Fibroblast of villous mesenchyme (primary cell): Measurements from ENCODE around the gene PLAC9. TPM values are rescaled to one million over a fixed set of nuclear protein-coding genes. Genes with fewer than 3 reads are reported as not detected.

Experiments
- DNase-seq: peaks from one replicate; pipeline ENCODE4 v3.0.0-alpha.2; 2010; ENCODE audit warnings: low read depth
- H3K4me3 ChIP-seq: 2 replicates; pipeline ENCODE4 v1.5.1; 2011; ENCODE audit warnings: low read depth, mild to moderate bottlenecking, low read length
- total RNA-seq: library from RNA; depleted of rRNA; stranded (reverse); fragments of >200 nt; gene quantifications from 2 replicates; pipeline ENCODE4 v1.2.3, GENCODE V29; 2012
- TF ChIP-seq, protein P1 (sequence below): IDR thresholded peaks from 2 replicates; pipeline ENCODE4 v1.5.1; 2012; ENCODE audit warnings: low read depth, mild to moderate bottlenecking, low read length; ENCODE audit not compliant: insufficient read depth

The PLAC9 gene
- total RNA-seq, 1 donor = 0.43 TPM

DNA sequence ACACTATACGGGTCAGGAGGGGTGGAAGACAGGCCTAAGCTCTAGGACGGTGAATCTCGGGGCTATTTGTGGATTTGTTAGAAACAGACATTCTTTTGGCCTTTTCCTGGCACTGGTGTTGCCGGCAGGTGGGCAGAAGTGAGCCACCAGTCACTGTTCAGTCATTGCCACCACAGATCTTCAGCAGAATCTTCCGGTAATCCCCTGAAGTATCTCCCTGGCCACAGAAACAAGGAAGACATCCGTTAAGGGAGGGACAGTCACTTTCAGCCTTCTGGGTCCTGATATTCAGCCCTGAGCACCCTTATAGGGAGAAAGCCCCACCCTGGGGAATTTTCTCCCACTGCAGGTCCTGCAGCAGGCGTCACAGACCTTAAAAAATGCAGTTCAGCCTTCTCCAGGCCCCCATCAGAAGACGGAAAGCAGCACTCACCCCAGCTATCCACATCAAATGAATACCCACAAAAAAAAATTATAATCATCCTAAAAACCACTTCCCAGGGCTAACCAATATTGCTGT is 23.2 kb downstream of the PLAC9 start:
- TF ChIP-seq, protein P1, sequence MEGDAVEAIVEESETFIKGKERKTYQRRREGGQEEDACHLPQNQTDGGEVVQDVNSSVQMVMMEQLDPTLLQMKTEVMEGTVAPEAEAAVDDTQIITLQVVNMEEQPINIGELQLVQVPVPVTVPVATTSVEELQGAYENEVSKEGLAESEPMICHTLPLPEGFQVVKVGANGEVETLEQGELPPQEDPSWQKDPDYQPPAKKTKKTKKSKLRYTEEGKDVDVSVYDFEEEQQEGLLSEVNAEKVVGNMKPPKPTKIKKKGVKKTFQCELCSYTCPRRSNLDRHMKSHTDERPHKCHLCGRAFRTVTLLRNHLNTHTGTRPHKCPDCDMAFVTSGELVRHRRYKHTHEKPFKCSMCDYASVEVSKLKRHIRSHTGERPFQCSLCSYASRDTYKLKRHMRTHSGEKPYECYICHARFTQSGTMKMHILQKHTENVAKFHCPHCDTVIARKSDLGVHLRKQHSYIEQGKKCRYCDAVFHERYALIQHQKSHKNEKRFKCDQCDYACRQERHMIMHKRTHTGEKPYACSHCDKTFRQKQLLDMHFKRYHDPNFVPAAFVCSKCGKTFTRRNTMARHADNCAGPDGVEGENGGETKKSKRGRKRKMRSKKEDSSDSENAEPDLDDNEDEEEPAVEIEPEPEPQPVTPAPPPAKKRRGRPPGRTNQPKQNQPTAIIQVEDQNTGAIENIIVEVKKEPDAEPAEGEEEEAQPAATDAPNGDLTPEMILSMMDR = no peak
- H3K4me3 ChIP-seq = no peak overlapping the region
- no peak for DNase-seq

GRCh38 chr10:80156216-80156615 is 23.7 kb downstream of the PLAC9 start:
- DNase-seq = no peak
- no peak overlapping the region for H3K4me3 ChIP-seq
- TF ChIP-seq, protein P1 = no peak

DNA sequence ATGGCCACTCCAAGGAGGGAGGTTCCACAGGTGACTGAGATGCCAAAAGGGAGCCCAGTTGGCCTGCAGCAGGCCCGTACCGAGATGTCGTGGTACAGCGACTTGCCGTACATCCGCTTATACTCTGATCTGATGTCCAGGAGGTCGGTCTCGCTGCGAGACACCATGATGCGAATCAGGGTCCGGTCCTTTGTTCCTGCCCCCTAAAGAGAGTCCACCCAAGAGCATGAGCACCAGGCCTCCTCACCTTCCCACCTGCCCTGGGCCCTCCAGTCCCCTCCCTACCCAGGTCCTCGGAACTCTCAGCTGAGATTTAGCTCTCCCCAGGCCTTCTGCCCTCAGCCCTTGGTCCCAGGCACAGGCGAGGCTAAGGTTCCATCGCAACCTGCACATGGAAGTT is 25.0 kb downstream of the PLAC9 start:
- no peak overlapping the region for H3K4me3 ChIP-seq
- no peak for DNase-seq
- TF ChIP-seq, protein P1 = no peak

DNA sequence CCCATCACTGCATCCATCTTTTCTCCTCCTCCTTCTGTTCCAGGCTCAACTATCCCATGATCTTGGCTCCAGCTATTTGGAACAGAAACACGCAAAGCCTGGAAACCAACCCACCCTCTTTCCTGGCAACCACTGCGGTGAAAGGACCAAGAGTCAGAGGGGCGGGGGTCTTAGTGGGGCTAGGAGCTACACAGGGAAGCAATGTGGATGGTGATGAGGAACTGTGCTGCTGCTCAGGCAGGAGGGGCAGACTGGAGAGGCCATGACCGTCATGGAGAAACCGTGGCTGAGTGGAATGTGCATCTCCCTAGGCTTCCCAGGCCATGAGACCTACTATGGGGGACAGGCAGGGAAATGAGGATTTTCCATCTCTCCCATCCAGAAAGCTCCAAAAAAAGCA is 25.6 kb downstream of the PLAC9 start:
- DNase-seq = no peak
- no peak overlapping the region for H3K4me3 ChIP-seq
- TF ChIP-seq, protein P1 = no peak

DNA sequence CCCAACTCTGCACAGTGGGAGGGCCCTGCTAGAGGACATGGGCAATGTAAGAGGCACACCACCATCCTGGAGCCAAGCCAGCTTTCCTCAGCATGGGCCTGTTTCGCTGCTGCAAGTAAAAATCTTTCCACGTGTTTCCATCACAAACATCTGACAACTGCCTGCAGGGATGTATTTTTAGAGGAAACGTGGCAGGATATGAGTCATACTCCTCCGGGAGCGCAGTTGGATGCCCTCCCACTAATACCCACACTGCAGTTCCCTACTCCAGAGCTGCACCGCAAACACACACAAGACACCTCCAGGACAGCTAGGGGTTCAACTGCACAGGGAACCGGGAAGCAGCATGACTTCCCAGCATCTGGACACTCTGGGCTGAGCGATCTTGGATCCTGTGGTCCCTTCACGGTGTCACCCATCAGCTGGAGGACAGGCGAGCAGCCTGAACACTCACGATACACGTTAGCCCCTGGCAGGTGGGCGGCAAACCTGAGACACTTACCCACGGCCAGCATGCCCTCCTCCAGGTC is 26.1 kb downstream of the PLAC9 start:
- no peak overlapping the region for H3K4me3 ChIP-seq
- TF ChIP-seq, protein P1 = no peak
- peak; percentile 99 for DNase-seq

GRCh38 chr10:80159166-80159873 is 26.8 kb downstream of the PLAC9 start:
- peak; percentile 50 for DNase-seq
- H3K4me3 ChIP-seq = no peak overlapping the region
- TF ChIP-seq, protein P1 = no peak
